Inflammatory macrophage (primary cell): Measurements from ENCODE around the gene CCDC9B.

ENCODE experiments used
- DNase-seq, 2 donors: peaks; one replicate each; pipeline ENCODE4 v3.0.0-alpha.2; 2020 to 2022

The CCDC9B gene

DNA sequence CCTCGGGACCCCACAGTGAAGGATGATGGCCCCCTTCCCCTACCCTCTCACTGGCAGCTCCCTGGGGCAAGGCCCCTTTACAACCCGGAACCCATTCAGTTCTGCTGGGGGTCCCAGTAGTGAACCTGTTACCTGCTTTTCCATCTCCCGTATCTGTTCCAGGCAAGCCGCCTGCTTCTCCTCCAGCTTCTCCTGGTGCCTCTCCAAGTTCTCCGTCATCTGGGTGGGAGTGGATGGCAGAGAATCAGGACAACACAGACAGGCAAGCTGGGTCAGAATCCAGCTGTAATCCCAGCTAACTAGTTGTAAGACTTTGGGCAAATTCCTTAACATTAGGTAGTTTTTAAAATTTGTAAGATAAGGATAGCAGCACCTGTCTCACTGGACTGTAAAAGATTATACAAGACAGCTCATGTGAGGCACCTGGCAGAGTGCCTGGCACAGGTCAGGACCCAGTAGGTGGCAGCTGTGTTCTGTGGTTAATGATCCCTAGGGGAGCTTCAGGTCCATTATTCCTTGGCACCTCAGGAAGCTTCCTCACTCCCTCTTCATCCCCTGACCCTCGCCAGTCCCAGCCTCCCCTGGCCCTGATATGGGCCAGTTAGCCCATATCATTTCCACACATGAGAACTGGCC, 51.5 kb downstream of the CCDC9B start:
- DNase-seq = no peak

GRCh38 chr15:40287968-40288367, 52.8 kb downstream of the CCDC9B start:
- DNase-seq = no peak

GRCh38 chr15:40287505-40287904, 53.2 kb downstream of the CCDC9B start:
- peak; percentile 63 to 72 for DNase-seq

DNA sequence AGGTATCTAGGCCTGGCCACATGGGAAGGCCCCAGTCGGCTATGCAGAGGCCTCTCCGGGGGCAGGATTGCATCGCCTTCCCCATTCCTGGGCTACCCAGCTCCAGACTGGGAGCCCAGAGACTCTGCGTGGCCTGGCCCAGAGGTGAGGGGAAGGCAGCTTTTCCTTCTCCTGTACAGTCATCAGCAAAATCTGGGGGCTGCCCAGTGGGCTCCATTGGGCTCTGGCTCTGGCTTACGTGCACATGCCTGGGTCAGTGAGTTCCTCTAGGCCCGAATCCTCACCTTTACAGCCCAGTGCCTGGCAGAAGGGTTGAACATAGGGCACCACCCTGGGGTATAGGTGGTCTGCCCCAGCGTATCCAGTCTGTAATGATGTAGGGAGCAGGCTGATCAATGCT, 53.9 kb downstream of the CCDC9B start:
- peak in 1 of 2 donors; percentile 41 for DNase-seq

DNA sequence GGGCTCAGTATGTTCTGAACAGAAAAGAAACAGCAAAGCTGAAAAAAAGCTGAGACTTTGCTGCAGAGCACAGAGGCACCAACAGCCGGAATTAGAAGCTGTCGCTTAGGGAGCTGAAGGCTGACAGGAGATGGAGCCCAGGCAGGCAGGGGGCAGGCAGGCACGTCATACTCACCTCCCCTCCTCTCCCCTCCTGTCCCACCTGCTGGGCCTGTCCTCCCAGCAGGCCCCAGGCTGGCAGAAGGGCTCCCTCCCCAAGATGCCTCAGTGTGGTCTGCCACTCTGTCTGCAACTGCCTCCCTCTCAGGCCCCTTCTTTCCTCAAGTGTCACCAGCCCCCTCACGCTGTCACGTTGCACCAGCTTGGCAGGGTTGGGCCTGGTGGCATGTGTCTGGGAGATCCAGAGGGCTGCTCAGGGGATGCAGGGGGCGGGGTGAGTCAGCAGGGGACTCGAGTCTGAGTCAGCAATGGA, 54.6 kb downstream of the CCDC9B start:
- DNase-seq = peak; percentile 69 to 84

DNA sequence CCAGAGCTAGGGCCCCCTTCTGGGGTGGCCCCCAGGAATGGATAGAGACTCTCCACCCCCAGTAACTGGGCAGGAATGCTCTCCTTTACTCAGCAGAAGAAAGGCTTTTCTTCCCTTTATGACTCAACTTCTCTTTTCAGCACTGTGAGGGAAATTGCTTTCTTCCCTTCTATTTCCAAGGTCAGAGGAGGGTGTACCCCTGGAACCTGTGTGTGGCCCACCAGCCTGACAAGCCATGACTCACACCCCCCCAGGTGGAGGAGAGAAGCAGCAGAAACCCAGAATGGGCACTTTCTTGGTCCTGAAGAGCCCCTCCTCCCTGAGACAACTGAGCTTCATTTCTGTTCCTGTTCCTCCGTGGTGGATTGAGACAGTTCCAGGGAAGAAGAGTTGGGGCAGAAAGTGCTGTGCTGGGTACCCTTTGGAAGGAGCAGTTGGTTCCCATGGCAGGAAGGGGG, 55.2 kb downstream of the CCDC9B start:
- DNase-seq = peak; percentile 29 to 37

DNA sequence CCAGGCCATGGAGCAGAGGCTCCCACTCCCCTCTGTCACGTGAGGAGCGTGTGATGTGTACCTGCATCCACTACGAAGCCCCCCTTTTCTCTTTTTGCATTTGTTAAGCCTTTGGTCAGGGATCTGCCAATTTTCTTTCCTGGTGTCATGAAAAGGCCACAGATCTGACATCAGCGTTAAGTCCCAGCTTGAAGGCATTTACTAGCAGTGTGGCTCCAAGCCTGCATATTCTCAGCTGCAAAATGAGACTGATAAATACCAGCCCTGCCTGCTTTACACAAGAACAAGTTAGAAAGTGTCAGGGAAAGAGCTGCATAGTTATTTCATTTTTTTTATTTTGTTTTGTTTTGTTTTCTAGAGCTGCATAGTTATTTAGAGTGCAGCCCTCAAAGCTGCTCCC, 55.6 kb downstream of the CCDC9B start:
- DNase-seq = no peak

DNA sequence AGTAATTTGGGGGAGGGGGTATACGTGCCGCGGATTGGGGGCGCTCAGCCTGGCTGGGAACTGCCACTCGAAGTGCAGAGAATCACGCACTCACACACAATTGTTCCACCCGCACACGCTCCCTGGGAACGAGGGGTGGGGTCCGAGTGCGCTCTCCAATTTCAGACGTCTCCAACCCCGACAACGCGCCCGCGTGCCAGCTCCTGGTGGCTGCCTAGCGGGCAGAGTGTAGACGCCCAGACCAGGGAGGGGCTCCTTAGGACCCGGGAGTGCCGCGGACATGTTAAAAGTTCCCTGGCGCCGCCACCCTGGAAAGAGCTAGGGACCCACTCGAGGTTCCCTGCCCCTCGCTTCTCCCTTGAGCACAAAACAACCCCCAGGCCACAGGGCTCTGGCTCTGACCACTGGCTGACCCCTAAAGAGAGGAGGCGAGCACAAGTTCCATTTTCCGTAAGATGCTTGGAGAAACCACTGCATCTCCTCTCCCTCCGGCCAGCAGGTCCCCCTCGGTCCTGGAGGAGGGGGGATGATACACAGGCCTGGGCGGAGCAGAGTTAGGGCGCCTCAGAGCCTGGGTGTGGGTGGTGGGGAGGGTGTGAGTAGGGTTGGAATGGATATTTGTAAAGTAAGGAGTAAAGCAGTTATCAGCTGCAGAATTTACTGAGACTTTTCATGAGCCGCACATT, 57.0 kb downstream of the CCDC9B start:
- no peak for DNase-seq

- peak in 1 of 2 donors; percentile 43 for DNase-seq
Observed at GRCh38 chr15:40282869-40283614, 57.7 kb downstream of the CCDC9B start, which contains the start of gene ANKRD63. Gene ANKRD63, minus strand, starts transcription at chr15:40283064. Its CDS starts 478 bp downstream, at chr15:40282586.

DNA sequence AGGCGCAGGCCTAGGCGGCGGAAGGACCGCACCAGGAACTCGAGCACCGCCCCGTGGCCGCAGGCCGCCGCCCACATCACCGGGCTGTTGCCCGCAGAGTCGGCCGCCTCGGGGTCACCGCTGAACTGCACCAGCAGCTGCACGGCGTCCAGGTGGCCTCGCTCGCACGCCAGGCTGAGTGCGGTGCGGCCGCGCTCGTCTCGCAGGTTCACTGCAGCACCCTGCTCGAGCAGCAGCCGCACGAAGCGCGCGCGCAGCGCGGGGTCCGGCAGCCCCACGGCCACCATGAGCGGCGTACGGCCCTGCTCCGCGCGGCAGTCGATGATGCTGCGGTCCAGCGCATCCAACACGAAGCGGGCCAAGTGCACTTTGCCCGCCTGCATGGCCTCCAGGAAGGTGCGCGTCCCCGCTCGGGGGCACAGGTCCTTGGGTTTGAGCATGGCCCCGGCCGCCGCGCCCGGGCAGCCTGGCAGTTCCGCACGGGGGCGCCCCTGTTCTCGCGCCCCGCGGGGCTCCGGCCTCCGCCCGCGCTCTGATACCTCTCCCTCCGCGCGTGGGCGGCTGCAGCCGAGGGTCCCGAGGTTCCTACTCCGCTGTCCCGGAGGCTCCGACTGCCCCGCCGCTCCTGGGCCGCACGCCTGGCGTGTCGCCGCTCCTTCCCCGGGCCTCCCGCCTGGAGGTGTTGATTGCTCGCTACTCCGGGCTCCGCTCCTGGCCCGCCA, 58.4 kb downstream of the CCDC9B start:
- peak; percentile 25 to 57 for DNase-seq

DNA sequence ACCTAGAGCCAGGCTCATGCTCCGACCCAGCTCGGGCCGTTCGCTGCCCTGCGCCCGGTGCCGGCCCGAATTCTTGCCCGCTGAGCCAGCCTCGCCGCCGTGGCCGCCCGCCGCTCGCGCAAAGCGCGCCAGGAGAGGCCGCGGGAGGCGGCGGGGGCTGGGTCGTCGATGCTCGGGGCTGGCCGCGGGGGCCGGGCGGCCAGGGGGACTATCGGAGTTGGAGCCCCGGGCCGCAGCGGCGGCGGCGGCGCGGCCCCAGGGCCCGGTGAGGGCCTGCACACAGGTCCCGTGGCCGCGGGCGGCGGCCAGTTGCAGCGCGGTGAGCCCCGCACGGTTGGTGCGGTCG, 59.0 kb downstream of the CCDC9B start:
- DNase-seq = no peak
